Sigmoid colon (tissue), 7 donors: ENCODE results near the gene PTPN9. TPM values are rescaled to one million over a fixed set of nuclear protein-coding genes. Genes with fewer than 3 reads are reported as not detected.

Source experiments
- DNase-seq: peaks from one replicate; pipeline ENCODE4 v3.0.0-alpha.2; 2019
- H3K27ac ChIP-seq, 4 donors: fragments of 200-600 bp; sonication (generic); one replicate each; pipeline ENCODE4 v1.5.1; 2016 to 2019; ENCODE audit warnings: mild to moderate bottlenecking in 1 of 4
- H3K27me3 ChIP-seq, 3 donors: fragments of 200-600 bp; sonication (generic); one replicate each; pipeline ENCODE4 v1.5.1; 2019; ENCODE audit warnings: mild to moderate bottlenecking in 1 of 3
- H3K36me3 ChIP-seq, 4 donors: fragments of 200-600 bp; sonication (generic); one replicate each; pipeline ENCODE4 v1.5.1; 2016 to 2019
- H3K4me1 ChIP-seq, 4 donors: fragments of 200-600 bp; sonication (generic); one replicate each; pipeline ENCODE4 v1.5.1; 2017 to 2019
- H3K4me3 ChIP-seq, 4 donors: fragments of 200-600 bp; sonication (generic); one replicate each; pipeline ENCODE4 v1.5.1; 2017 to 2019; ENCODE audit warnings: mild to moderate bottlenecking in 2 of 4, moderate library complexity in 1 of 4
- H3K9me3 ChIP-seq, 4 donors: fragments of 200-600 bp in 3 of 4; sonication (generic) in 3 of 4; one replicate each; pipeline versions ENCODE4 v1.5.1 to v1.6.1; 2013 to 2019
- CTCF ChIP-seq, 4 experiments: fragments of 450-650 bp in 3 of 4; fragments of 200-600 bp in 1 of 4; IDR thresholded peaks; one replicate each; pipeline ENCODE4 v1.5.1; 2016 to 2019; ENCODE audit warnings: antibody characterized with exemption in 4 of 4, mild to moderate bottlenecking in 3 of 4, moderate library complexity in 2 of 4
- EP300 ChIP-seq, 4 donors: sonication (generic); formaldehyde crosslinking; IDR thresholded peaks; one replicate each; pipeline ENCODE4 v1.6.1; 2017; ENCODE audit warnings: antibody characterized with exemption in 4 of 4
- POLR2A ChIP-seq, 2 donors: fragments of 450-650 bp; IDR thresholded peaks; one replicate each; pipeline ENCODE4 v1.6.1; 2016; ENCODE audit warnings: antibody characterized with exemption in 2 of 2, mild to moderate bottlenecking in 2 of 2, moderate library complexity in 2 of 2
- POLR2AphosphoS5 ChIP-seq, 4 donors: sonication (generic); formaldehyde crosslinking; IDR thresholded peaks; one replicate each; pipeline ENCODE4 v1.6.1; 2017; ENCODE audit warnings: antibody characterized with exemption in 4 of 4
- WGBS, 2 donors: extraction: QIAGEN DNeasy Blood & Tissue Kit; methylation state at CpG; one replicate each; pipeline ENCODE4 v1.1.7; 2013; 5-methylcytosine and 5-hydroxymethylcytosine counted together
- intact Hi-C: fragments of 100-400 bp; cut with DNase I; formaldehyde crosslinking; loops from one replicate; pipeline ENCODE4 v1.15.1; 2023
- polyA plus RNA-seq, 3 donors: library from polyadenylated mRNA; stranded (reverse); fragments of 200-250 nt; gene quantifications; one replicate each; pipeline ENCODE4 v1.2.3, GENCODE V29; 2013
- total RNA-seq, 4 donors: library from RNA; depleted of rRNA; stranded (reverse); fragments of >200 nt; gene quantifications; one replicate each; pipeline ENCODE4 v1.1.0, GENCODE V29; 2016
- donor health status: healthy with polysubstance abuse.
- donor health status: Bipolar disorder and iron deficiency.
- donor health status: healthy.

Gene PTPN9
- total and polyA plus RNA-seq, 7 donors, result 12.2 to 23.1 (median 19.8) TPM

- no peaks in the 10 kb centered on the region for H3K27me3 ChIP-seq
- no peak for TF ChIP-seq POLR2AphosphoS5 (IDR thresholded peaks at IDR 0.05)
- TF ChIP-seq POLR2A (IDR thresholded peaks at IDR 0.05), result no peak
- TF ChIP-seq CTCF (IDR thresholded peaks at IDR 0.05), result no peak
- TF ChIP-seq EP300 (IDR thresholded peaks at IDR 0.05), result no peak
- WGBS, 2 donors, result 32 to 36% methylated on average over 4 of the region's 4 CpGs
- H3K36me3 ChIP-seq, result peaks cover 15 to 54% (median 24%) of the 10 kb centered on the region in 4 donors
- DNase-seq, result peak; percentile 71
- H3K27ac ChIP-seq, result peak overlapping the region; percentile 65 to 74 (median 68)
- H3K4me1 ChIP-seq, result peaks cover 0 to 26% (median 7%) of the 10 kb centered on the region in 4 donors
- intact Hi-C loops, result loop anchor here (5.0 kb wide), 2 partner anchors 98 to 253 kb away; partner anchors contain the start of gene MAN2C1
- H3K9me3 ChIP-seq, result no peaks in the 10 kb centered on the region
- H3K4me3 ChIP-seq, result peak overlapping the region in 2 of 4 donors; percentile 7 to 21
These were observed 41.1 kb upstream of the PTPN9 start for GRCh38 chr15:75620058-75620820.

GRCh38 chr15:75616766-75617165, 37.7 kb upstream of the PTPN9 start:
- Histone ChIP-seq H3K9me3 (no peaks in the 10 kb centered on the region), H3K36me3 (peaks cover 20 to 89% (median 35%) of the 10 kb centered on the region in 4 donors), H3K4me1 (peaks cover 0 to 21% (median 3%) of the 10 kb centered on the region in 4 donors), H3K27ac (no peak overlapping the region), H3K27me3 (no peaks in the 10 kb centered on the region), H3K4me3 (no peak overlapping the region)
- DNase-seq, result no peak
- no peak for TF ChIP-seq EP300 (IDR thresholded peaks at IDR 0.05)
- no peak for TF ChIP-seq CTCF (IDR thresholded peaks at IDR 0.05)
- TF ChIP-seq POLR2A (IDR thresholded peaks at IDR 0.05), result no peak
- TF ChIP-seq POLR2AphosphoS5 (IDR thresholded peaks at IDR 0.05), result no peak
- intact Hi-C loops, result no loop called here

- Histone ChIP-seq H3K27ac (no peak overlapping the region), H3K4me1 (no peaks in the 10 kb centered on the region), H3K9me3 (no peaks in the 10 kb centered on the region), H3K27me3 (no peaks in the 10 kb centered on the region), H3K4me3 (no peak overlapping the region), H3K36me3 (peaks cover 13 to 97% (median 37%) of the 10 kb centered on the region in 4 donors)
- TF ChIP-seq POLR2A (IDR thresholded peaks at IDR 0.05) (no peak), CTCF (IDR thresholded peaks at IDR 0.05) (no peak)
- no peak for DNase-seq
- intact Hi-C loops, result no loop called here
- WGBS, 2 donors, result 59 to 86% methylated on average over 6 of the region's 6 CpGs
These were observed 27.9 kb upstream of the PTPN9 start for GRCh38 chr15:75606711-75607699.

GRCh38 chr15:75606026-75606425, 26.9 kb upstream of the PTPN9 start:
- intact Hi-C loops, result no loop called here
- no peak for DNase-seq
- 93 to 94% methylated on average over 8 of the region's 8 CpGs for WGBS, 2 donors

More at GRCh38 chr15:75606026-75606425, 26.9 kb upstream of the PTPN9 start:
- no peak overlapping the region for H3K4me3 ChIP-seq
- peaks cover 13 to 98% (median 38%) of the 10 kb centered on the region in 4 donors for H3K36me3 ChIP-seq
- TF ChIP-seq POLR2AphosphoS5 (IDR thresholded peaks at IDR 0.05) (no peak), EP300 (IDR thresholded peaks at IDR 0.05) (no peak), POLR2A (IDR thresholded peaks at IDR 0.05) (no peak), CTCF (IDR thresholded peaks at IDR 0.05) (no peak)
- no peaks in the 10 kb centered on the region for H3K9me3 ChIP-seq
- no peaks in the 10 kb centered on the region for H3K4me1 ChIP-seq
- no peak overlapping the region for H3K27ac ChIP-seq
- no peaks in the 10 kb centered on the region for H3K27me3 ChIP-seq
